Measurements from ENCODE around the gene B4GALT5.

GRCh38 chr20:49701916-49702315 is 11.8 kb downstream of the B4GALT5 start:
- TF ChIP-seq CTCF (conservative IDR thresholded peaks at IDR 0.05 in 1 of 2, IDR thresholded peaks at IDR 0.05 in 1 of 2; ENCODE audit: extremely low read depth in 1 of 2, insufficient read depth in 1 of 2, low read depth in 1 of 2, low read length in 2 of 2) (no peak), EZH2 (IDR thresholded peaks at IDR 0.05; ENCODE audit: borderline replicate concordance, low read length) (no peak)
